Measurements from ENCODE around the gene CYP3A7. TPM values are rescaled to one million over a fixed set of nuclear protein-coding genes. Genes with fewer than 3 reads are reported as not detected.

Gene CYP3A7
- total and polyA plus RNA-seq, 9 of the 15 experiments (the other 6 are each of a cell fraction or from before 2014, with no cell fraction given) = 0.20 TPM; not detected in 8

DNA sequence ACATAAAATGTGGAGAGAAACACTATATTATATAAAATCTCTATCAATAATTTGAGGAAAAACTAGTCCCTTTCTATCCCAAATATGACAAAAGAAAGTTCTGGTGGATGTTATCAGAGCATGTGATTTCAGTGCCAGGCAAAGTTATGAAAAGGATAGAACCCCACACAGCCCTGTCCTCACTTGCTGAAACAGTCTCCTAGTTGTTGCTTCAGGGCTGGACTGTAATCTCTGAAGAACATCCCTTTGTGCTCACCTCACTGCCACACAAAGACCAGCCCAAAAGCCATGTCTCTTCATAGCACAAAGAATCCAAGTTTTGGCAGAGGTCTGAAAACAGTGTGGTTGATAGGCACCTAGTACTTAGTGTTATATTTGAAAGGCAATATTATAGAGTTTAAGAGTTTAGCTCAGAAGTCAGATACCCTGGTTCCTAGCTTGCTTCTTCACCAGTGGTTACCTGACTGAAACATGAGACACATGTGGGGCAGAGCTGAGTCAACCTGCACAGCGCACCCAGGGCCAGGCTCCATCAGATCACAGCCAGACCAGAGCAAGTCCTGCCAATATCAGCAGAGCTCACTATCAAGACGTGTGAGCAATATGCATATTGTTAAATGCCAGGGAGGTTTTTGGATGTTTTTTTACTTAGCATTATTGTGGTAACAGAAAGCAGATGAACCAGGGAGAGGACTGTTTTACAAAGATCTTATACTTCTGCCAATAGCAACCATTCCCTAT lies 25.0 kb downstream of the CYP3A7 start:
- no peak overlapping the region for H3K4me2 ChIP-seq (ENCODE audit: insufficient read depth, low read length)
- intact Hi-C loops (cut with micrococcal nuclease) = no loop called here
- H3K27me3 ChIP-seq (ENCODE audit: control insufficient read depth in 2 of 2, insufficient read depth in 2 of 2, low read length in 2 of 2) = no peaks in the 10 kb centered on the region
- H4K20me1 ChIP-seq (replicated peaks; ENCODE audit: control insufficient read depth, insufficient read depth, low read length) = no peaks in the 10 kb centered on the region
- no peak overlapping the region for H3K27ac ChIP-seq (ENCODE audit: extremely low read depth, low read depth, low read length)
- no peaks in the 10 kb centered on the region for H3K79me2 ChIP-seq (ENCODE audit: control insufficient read depth, insufficient read depth, low read length)
- H2AFZ ChIP-seq (ENCODE audit: low read depth, low read length) = no peak overlapping the region
- no peaks in the 10 kb centered on the region for H3K9me1 ChIP-seq (ENCODE audit: control insufficient read depth, insufficient read depth, low read length)
- no TSS peak for BruUV-seq (replicated peaks)
- WGBS (ENCODE audit: insufficient coverage, low coverage, missing lambda C conversion rate) = 23% methylated on average over 2 of the region's 2 CpGs
- in situ Hi-C loops (cut with MboI) = no loop called here
- no peaks in the 10 kb centered on the region for H3K9me3 ChIP-seq (replicated peaks; ENCODE audit: control insufficient read depth, insufficient read depth, low read depth, low read length)
- H3K4me1 ChIP-seq (replicated peaks in 1 of 2; ENCODE audit: control insufficient read depth in 2 of 2, insufficient read depth in 2 of 2, low read length in 2 of 2) = peaks cover 3% of the 10 kb centered on the region in 2 experiments; a peak in 3 of 5 replicates
- ChIA-PET POLR2A (interaction anchor here (0.6 to 2.0 kb wide), 3 partner anchors 10 to 17 kb away, joined by 3 to 6 read pairs (median 3); no protein-coding TSS in a partner anchor), CTCF (ENCODE audit: low intra/inter-chr PET ratio) (no interaction called here)
- peak; percentile 46 for FAIRE-seq
- H3K9ac ChIP-seq (ENCODE audit: insufficient read depth in 1 of 2, low read depth in 2 of 2, low read length in 2 of 2) = no peak overlapping the region
- DNase-seq (ENCODE audit: extremely low read depth in 1 of 4, low spot score in 3 of 4) = no peak
- no peaks in the 10 kb centered on the region for H3K36me3 ChIP-seq (ENCODE audit: control insufficient read depth, insufficient read depth, low read length)
- peak; percentile 49; the same call in 2 of the 3 replicates for ATAC-seq
- no peak overlapping the region for H3K4me3 ChIP-seq
- TF ChIP-seq DMBX1 (CRISPR knock-in tag; IDR thresholded peaks at IDR 0.05; ENCODE audit: borderline replicate concordance) = no peak
- TF ChIP-seq, protein P1, sequence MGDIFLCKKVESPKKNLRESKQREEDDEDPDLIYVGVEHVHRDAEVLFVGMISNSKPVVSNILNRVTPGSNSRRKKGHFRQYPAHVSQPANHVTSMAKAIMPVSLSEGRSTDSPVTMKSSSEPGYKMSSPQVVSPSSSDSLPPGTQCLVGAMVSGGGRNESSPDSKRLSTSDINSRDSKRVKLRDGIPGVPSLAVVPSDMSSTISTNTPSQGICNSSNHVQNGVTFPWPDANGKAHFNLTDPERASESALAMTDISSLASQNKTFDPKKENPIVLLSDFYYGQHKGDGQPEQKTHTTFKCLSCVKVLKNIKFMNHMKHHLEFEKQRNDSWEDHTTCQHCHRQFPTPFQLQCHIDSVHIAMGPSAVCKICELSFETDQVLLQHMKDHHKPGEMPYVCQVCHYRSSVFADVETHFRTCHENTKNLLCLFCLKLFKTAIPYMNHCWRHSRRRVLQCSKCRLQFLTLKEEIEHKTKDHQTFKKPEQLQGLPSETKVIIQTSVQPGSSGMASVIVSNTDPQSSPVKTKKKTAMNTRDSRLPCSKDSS (IDR thresholded peaks at IDR 0.05; ENCODE audit: low read depth, partially characterized antibody) = no peak
- TF ChIP-seq THRA (IDR thresholded peaks at IDR 0.05) = no peak
- TF ChIP-seq, protein P2, sequence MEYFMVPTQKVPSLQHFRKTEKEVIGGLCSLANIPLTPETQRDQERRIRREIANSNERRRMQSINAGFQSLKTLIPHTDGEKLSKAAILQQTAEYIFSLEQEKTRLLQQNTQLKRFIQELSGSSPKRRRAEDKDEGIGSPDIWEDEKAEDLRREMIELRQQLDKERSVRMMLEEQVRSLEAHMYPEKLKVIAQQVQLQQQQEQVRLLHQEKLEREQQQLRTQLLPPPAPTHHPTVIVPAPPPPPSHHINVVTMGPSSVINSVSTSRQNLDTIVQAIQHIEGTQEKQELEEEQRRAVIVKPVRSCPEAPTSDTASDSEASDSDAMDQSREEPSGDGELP (CRISPR knock-in tag; IDR thresholded peaks at IDR 0.05; ENCODE audit: borderline replicate concordance) = no peak
- no peak for TF ChIP-seq ARID4B (CRISPR knock-in tag; IDR thresholded peaks at IDR 0.05)
- TF ChIP-seq CCNT2 (IDR thresholded peaks at IDR 0.05; ENCODE audit: borderline replicate concordance, extremely low read depth, insufficient read length, low read depth, low read length) = no peak
- TF ChIP-seq, protein P3, sequence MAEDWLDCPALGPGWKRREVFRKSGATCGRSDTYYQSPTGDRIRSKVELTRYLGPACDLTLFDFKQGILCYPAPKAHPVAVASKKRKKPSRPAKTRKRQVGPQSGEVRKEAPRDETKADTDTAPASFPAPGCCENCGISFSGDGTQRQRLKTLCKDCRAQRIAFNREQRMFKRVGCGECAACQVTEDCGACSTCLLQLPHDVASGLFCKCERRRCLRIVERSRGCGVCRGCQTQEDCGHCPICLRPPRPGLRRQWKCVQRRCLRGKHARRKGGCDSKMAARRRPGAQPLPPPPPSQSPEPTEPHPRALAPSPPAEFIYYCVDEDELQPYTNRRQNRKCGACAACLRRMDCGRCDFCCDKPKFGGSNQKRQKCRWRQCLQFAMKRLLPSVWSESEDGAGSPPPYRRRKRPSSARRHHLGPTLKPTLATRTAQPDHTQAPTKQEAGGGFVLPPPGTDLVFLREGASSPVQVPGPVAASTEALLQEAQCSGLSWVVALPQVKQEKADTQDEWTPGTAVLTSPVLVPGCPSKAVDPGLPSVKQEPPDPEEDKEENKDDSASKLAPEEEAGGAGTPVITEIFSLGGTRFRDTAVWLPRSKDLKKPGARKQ (CRISPR knock-in tag; IDR thresholded peaks at IDR 0.05) = no peak
- no peak for TF ChIP-seq ZNF76 (CRISPR knock-in tag; IDR thresholded peaks at IDR 0.05; ENCODE audit: borderline replicate concordance)
- TF ChIP-seq HNRNPUL1 (IDR thresholded peaks at IDR 0.05; ENCODE audit: low read length) = no peak
